K562 (cell line): ENCODE data around the gene GABRR3. TPM values are rescaled to one million over a fixed set of nuclear protein-coding genes. Genes with fewer than 3 reads are reported as not detected.

Experiments used
- ATAC-seq: fragments of 200-7000 bp; cut with Tn5 transposase; 3 replicates; pipeline ENCODE4 v1.9.1; 2020; ENCODE audit warnings: moderate library complexity
- BruUV-seq: library from RNA; stranded (reverse); fragments of 400-500 nt; replicated peaks from 2 replicates; lab custom pipeline; 2021; lab: Mats Ljungman, UMichigan
- CTCF ChIA-PET: fragments of 300-600 bp; formaldehyde crosslinking; extraction: SDS; loops from one replicate; lab custom pipeline; 2021; ENCODE audit warnings: low intra/inter-chr PET ratio; lab: Yijun Ruan, JAX
- POLR2A ChIA-PET: fragments of 300-600, 350-650 bp; sonication (Branson Sonifier 250); formaldehyde crosslinking; extraction: SDS; loops from one replicate; lab custom pipeline; 2021; ENCODE audit warnings: antibody characterized with exemption, inconsistent platforms; lab: Yijun Ruan, JAX
- DNase-seq, 4 experiments: peaks; one replicate each; pipeline versions ENCODE4 v3.0.0 to v3.0.0-alpha.2; 2011 to 2018; ENCODE audit warnings: low spot score in 3 of 4, mixed read lengths in 3 of 4; ENCODE audit errors: extremely low read depth in 1 of 4
- FAIRE-seq: peaks from 2 replicates; lab custom pipeline; 2011; peaks lifted over from hg19 to GRCh38; lab: Jason Lieb, UNC
- H2AFZ ChIP-seq: 2 replicates; pipeline ENCODE4 v1.6.0; 2011; ENCODE audit warnings: low read depth, low read length, control low read depth, inconsistent platforms
- H3K27ac ChIP-seq: fragments of 200-600 bp; 3 replicates; pipeline ENCODE4 v1.8.0; 2011; ENCODE audit warnings: low read depth, mild to moderate bottlenecking, control low read depth, inconsistent platforms, low read length, moderate library complexity, mixed read lengths; ENCODE audit errors: extremely low read depth
- H3K27me3 ChIP-seq, 2 experiments: fragments of 300-600 bp in 1 of 2; 2 replicates in 1 of 2; 3 replicates in 1 of 2; pipeline versions ENCODE4 v1.6.0 to v1.8.0; 2011; ENCODE audit warnings: inconsistent platforms in 2 of 2, low read length in 2 of 2, mild to moderate bottlenecking in 1 of 2, mixed read lengths in 1 of 2, moderate library complexity in 1 of 2; ENCODE audit not compliant: control insufficient read depth in 2 of 2, insufficient read depth in 2 of 2
- H3K36me3 ChIP-seq: fragments of 300-600 bp; 3 replicates; pipeline ENCODE4 v1.8.0; 2011; ENCODE audit warnings: mild to moderate bottlenecking, low read length, inconsistent platforms; ENCODE audit not compliant: control insufficient read depth, insufficient read depth
- H3K4me1 ChIP-seq, 2 experiments: fragments of 200-600 bp in 1 of 2; replicated peaks in 1 of 2; 2 replicates in 1 of 2; 3 replicates in 1 of 2; pipeline versions ENCODE4 v1.5.1 to v1.8.0; 2011; ENCODE audit warnings: inconsistent platforms in 2 of 2, low read length in 2 of 2, mild to moderate bottlenecking in 1 of 2, mixed read lengths in 1 of 2, moderate library complexity in 1 of 2; ENCODE audit not compliant: control insufficient read depth in 2 of 2, insufficient read depth in 2 of 2
- H3K4me2 ChIP-seq: 2 replicates; pipeline ENCODE4 v1.6.1; 2011; ENCODE audit warnings: low read length, control low read depth, inconsistent platforms, mixed read lengths; ENCODE audit not compliant: insufficient read depth
- H3K4me3 ChIP-seq: fragments of 200-600 bp; sonication (generic), shearing (Covaris generic); 2 replicates; pipeline ENCODE4 v1.5.1; 2016; ENCODE audit warnings: control low read depth, inconsistent platforms
- H3K79me2 ChIP-seq: fragments of 200-600 bp; 3 replicates; pipeline ENCODE4 v1.8.0; 2011; ENCODE audit warnings: low read length, inconsistent platforms; ENCODE audit not compliant: control insufficient read depth, insufficient read depth
- H3K9ac ChIP-seq, 2 experiments: 2 replicates each; pipeline versions ENCODE4 v1.6.0 to v1.6.1; 2011; ENCODE audit warnings: low read depth in 2 of 2, low read length in 2 of 2, control low read depth in 1 of 2, inconsistent platforms in 1 of 2, mild to moderate bottlenecking in 1 of 2, mixed read lengths in 1 of 2; ENCODE audit not compliant: insufficient read depth in 1 of 2
- H3K9me1 ChIP-seq: one replicate; pipeline ENCODE4 v1.6.0; 2011; ENCODE audit warnings: inconsistent platforms, mild to moderate bottlenecking, low read length, moderate library complexity; ENCODE audit not compliant: control insufficient read depth, insufficient read depth
- H3K9me3 ChIP-seq: replicated peaks from 2 replicates; pipeline ENCODE4 v1.5.1; 2011; ENCODE audit warnings: low read depth, low read length, inconsistent platforms; ENCODE audit not compliant: control insufficient read depth, insufficient read depth
- H4K20me1 ChIP-seq: replicated peaks from 2 replicates; pipeline ENCODE4 v1.6.1; 2011; ENCODE audit warnings: low read length, inconsistent platforms, mixed read lengths; ENCODE audit not compliant: control insufficient read depth, insufficient read depth
- ATF7 ChIP-seq: fragments of 450-650 bp; IDR thresholded peaks from 2 replicates; pipeline ENCODE4 v1.7.1; 2014; ENCODE audit warnings: mild to moderate bottlenecking, moderate library complexity
- EP400 ChIP-seq: fragments of 450-650 bp; IDR thresholded peaks from 2 replicates; pipeline ENCODE4 v1.6.1; 2017; ENCODE audit warnings: antibody characterized with exemption, mild to moderate bottlenecking, moderate library complexity
- PHTF2 ChIP-seq: fragments of 250-450 bp; sonication (Bioruptor Pico); IDR thresholded peaks from 2 replicates; pipeline ENCODE4 v1.5.0; 2021; ENCODE audit warnings: mild to moderate bottlenecking
- ZNF512 ChIP-seq: IDR thresholded peaks from 2 replicates; pipeline ENCODE4 v1.6.1; 2016; ENCODE audit warnings: missing genetic modification characterization, missing compliant biosample characterization
- WGBS: fragments of 100-300 bp; shearing (Covaris generic); methylation state at CpG from one replicate; pipeline ENCODE4 v1.1.6; 2016; ENCODE audit warnings: low coverage, mixed read lengths; ENCODE audit not compliant: insufficient coverage; ENCODE audit errors: missing lambda C conversion rate; 5-methylcytosine and 5-hydroxymethylcytosine counted together
- in situ Hi-C: fragments of 300-500 bp; cut with MboI; formaldehyde crosslinking; loops from 4 replicates; pipeline ENCODE4 v1.15.0; 2018; ENCODE audit warnings: inconsistent platforms, mixed read lengths
- intact Hi-C: fragments of 100-400 bp; cut with micrococcal nuclease; formaldehyde crosslinking; loops from 2 replicates; pipeline ENCODE4 v1.14.2; 2022
- polyA plus RNA-seq, 8 experiments: library from polyadenylated mRNA; depleted of rRNA in 4 of 8; stranded (reverse) in 5 of 8; unstranded in 3 of 8; fragments of >200 nt; fragmentation: Nextera tagmentation in 2 of 8; fragmentation: Illumina TruSeq in 1 of 8; extraction: Ambion mirVana in 2 of 8; extraction: Trizol in 1 of 8; gene quantifications; 2 replicates each; pipeline versions ENCODE4 v1.2.1 to v1.2.3, GENCODE V29; 2011 to 2014; ENCODE audit warnings: inconsistent platforms in 1 of 8, missing spikeins in 1 of 8
- total RNA-seq, 7 experiments: library from RNA; depleted of rRNA in 6 of 7; stranded (reverse); fragments of >200 nt in 6 of 7; fragmentation: Illumina TruSeq in 2 of 7; extraction: Trizol in 2 of 7; gene quantifications; 2 replicates each; pipeline versions ENCODE4 v1.2.1 to v1.2.3, GENCODE V29; 2011 to 2021; ENCODE audit warnings: low replicate concordance in 1 of 7

GABRR3 gene
- total and polyA plus RNA-seq, 9 of the 15 experiments (the other 6 are each of a cell fraction or from before 2014, with no cell fraction given) = not detected

DNA sequence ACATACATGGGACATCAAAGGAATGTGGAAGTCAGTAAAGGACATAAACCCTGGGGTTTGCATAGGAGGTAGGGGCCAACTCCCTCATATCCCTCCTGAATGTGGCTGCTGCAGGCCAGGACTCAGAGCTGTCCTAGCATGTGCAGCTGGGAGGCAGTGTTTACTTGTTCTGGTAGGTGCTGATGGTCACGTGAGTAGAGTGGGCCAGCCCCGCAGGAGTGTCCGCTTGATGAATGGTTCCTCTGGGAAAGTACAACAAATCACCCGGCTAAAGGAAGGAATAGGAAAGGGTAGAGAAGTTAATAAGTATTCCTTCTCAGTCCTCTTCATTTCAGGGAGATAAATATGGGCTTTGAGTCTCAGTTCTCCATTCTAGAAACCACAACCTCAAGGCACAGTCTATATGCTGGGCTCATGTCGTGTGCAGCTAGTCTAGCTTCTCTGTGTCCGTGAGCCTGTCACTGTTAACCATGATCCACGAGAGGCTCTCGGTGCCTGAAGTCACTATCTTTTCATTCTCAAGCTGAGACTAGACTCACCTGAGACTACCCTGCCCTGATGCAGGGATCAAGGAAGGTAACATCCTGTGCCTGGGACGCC lies 80.8 kb downstream of the GABRR3 start:
- no peak for TF ChIP-seq EP400
- TF ChIP-seq ATF7 = no peak
- no peak for TF ChIP-seq ZNF512
- TF ChIP-seq PHTF2 = no peak
- H3K79me2 ChIP-seq = no peaks in the 10 kb centered on the region
- no peaks in the 10 kb centered on the region for H4K20me1 ChIP-seq
- POLR2A ChIA-PET = interaction anchor here (1.3 kb wide), 1 partner anchor 11 kb away, joined by 4 read pairs; no protein-coding TSS in a partner anchor
- no TSS peak for BruUV-seq
- peaks cover 71% of the 10 kb centered on the region; the same call in 2 of the 3 replicates for H3K36me3 ChIP-seq
- ATAC-seq (no peak), DNase-seq (no peak), FAIRE-seq (no peak)
- no peak overlapping the region for H3K27ac ChIP-seq
- no peaks in the 10 kb centered on the region; a peak in 1 of 5 replicates for H3K4me1 ChIP-seq
- H2AFZ ChIP-seq = no peak overlapping the region
- H3K9me3 ChIP-seq = no peaks in the 10 kb centered on the region
- H3K4me3 ChIP-seq = no peak overlapping the region
- intact Hi-C loops = no loop called here
- in situ Hi-C loops = no loop called here
- H3K4me2 ChIP-seq = no peak overlapping the region
- CTCF ChIA-PET = no interaction called here
- no peaks in the 10 kb centered on the region for H3K27me3 ChIP-seq
- H3K9ac ChIP-seq = no peak overlapping the region
- 90% methylated on average over 8 of the region's 9 CpGs for WGBS
- H3K9me1 ChIP-seq = peaks cover 3% of the 10 kb centered on the region
